ENCODE measurements around the gene FOXB2. TPM values are rescaled to one million over a fixed set of nuclear protein-coding genes. Genes with fewer than 3 reads are reported as not detected.
"Not testable (repeated sequence)": the region's sequence is repeated elsewhere in the genome, so short reads cannot be mapped to it uniquely, and the experiment has no call there.

The FOXB2 gene
- total RNA-seq, 1 donor from 2014 or later = not detected

GRCh38 chr9:77040340-77040739 lies 20.9 kb downstream of the FOXB2 start:
- FAIRE-seq (no peak), DNase-seq (ENCODE audit: low spot score in 2 of 2) (no peak)

- FAIRE-seq; DNase-seq (ENCODE audit: low spot score in 2 of 2): not testable (repeated sequence)
Observed at GRCh38 chr9:77043743-77044142, 24.3 kb downstream of the FOXB2 start.

GRCh38 chr9:77060681-77061080 lies 41.2 kb downstream of the FOXB2 start:
- FAIRE-seq; DNase-seq (ENCODE audit: low spot score in 2 of 2): not testable (repeated sequence)

- no peak for FAIRE-seq
- DNase-seq (ENCODE audit: low spot score in 2 of 2) = no peak
Observed at GRCh38 chr9:77063645-77064285, 44.3 kb downstream of the FOXB2 start.

GRCh38 chr9:77066388-77066787 lies 46.9 kb downstream of the FOXB2 start:
- no peak for FAIRE-seq

More at GRCh38 chr9:77066388-77066787, 46.9 kb downstream of the FOXB2 start:
- DNase-seq (ENCODE audit: low spot score in 2 of 2) = no peak

Small RNA genes lying within 50 kb of the gene (small RNA-seq; reads per million reads assigned to genes)
- gene ATP5MFP3 = not detected

Other genes starting within 250 kb of the FOXB2 start
- gene PRUNE2, start 113.5 kb upstream of the FOXB2 start, total RNA-seq = 10.2 TPM
- gene VPS13A, start 157.9 kb downstream of the FOXB2 start, total RNA-seq = 28.5 TPM

All from frontal cortex (tissue), 4 donors.